ENCODE measurements around the gene GPR61. TPM values are rescaled to one million over a fixed set of nuclear protein-coding genes. Genes with fewer than 3 reads are reported as not detected.

The GPR61 gene
- total and polyA plus RNA-seq, 9 of the 15 experiments (the other 6 are each of a cell fraction or from before 2014, with no cell fraction given), result 0.04 to 1.1 (median 0.25) TPM; not detected in 4

GRCh38 chr1:109586055-109586454 lies 46.4 kb downstream of the GPR61 start (continued):
- TF ChIP-seq MGA (IDR thresholded peaks at IDR 0.05) (no peak), GTF2B (IDR thresholded peaks at IDR 0.05; ENCODE audit: extremely low read depth, insufficient read length) (no peak), PHB2 (IDR thresholded peaks at IDR 0.05; ENCODE audit: low read depth) (no peak), SMARCA5 (IDR thresholded peaks at IDR 0.05) (no peak), ZNF253 (CRISPR knock-in tag; conservative IDR thresholded peaks at IDR 0.05) (no peak)

All from K562 (cell line).